HG02981 (cell line): ENCODE measurements around the gene GEN1.

Experiments used
- ATAC-seq: cut with Tn5 transposase; IDR thresholded peaks from one replicate; pipeline ENCODE4 v1.9.1; 2021; ENCODE audit warnings: mild to moderate bottlenecking, moderate library complexity; ENCODE audit not compliant: unreplicated experiment

The GEN1 gene

GRCh38 chr2:17793803-17794354, 39.9 kb downstream of the GEN1 start:
- no peak for ATAC-seq

GRCh38 chr2:17795309-17795708, 41.4 kb downstream of the GEN1 start:
- ATAC-seq = no peak

- ATAC-seq = no peak
Observed at GRCh38 chr2:17798338-17798737, 44.4 kb downstream of the GEN1 start.

- no peak for ATAC-seq
Observed at GRCh38 chr2:17799301-17800120, 45.6 kb downstream of the GEN1 start.

- no peak for ATAC-seq
Observed at GRCh38 chr2:17800219-17800618, 46.3 kb downstream of the GEN1 start.

GRCh38 chr2:17800693-17801458, 46.9 kb downstream of the GEN1 start:
- ATAC-seq = no peak

GRCh38 chr2:17803497-17803896, 49.6 kb downstream of the GEN1 start:
- no peak for ATAC-seq

- peak; percentile 53 for ATAC-seq
Observed at GRCh38 chr2:17804358-17804757, 50.4 kb downstream of the GEN1 start.

- no peak for ATAC-seq
Observed at GRCh38 chr2:17805166-17805565, 51.2 kb downstream of the GEN1 start.

GRCh38 chr2:17805717-17806363, 51.9 kb downstream of the GEN1 start:
- ATAC-seq = no peak

- peak; percentile 39 for ATAC-seq
Observed at GRCh38 chr2:17813010-17813741, 59.2 kb downstream of the GEN1 start.

- peak; percentile 90 for ATAC-seq
Observed at GRCh38 chr2:17813742-17814473, 60.0 kb downstream of the GEN1 start.

GRCh38 chr2:17814601-17815000, 60.7 kb downstream of the GEN1 start:
- no peak for ATAC-seq

- no peak for ATAC-seq
Observed at GRCh38 chr2:17815468-17816184, 61.7 kb downstream of the GEN1 start.

GRCh38 chr2:17816396-17817245, 62.7 kb downstream of the GEN1 start, which contains the start of gene MSGN1:
MSGN1 (plus strand) TSS chr2:17816460; CDS start chr2:17816519, 59 bp downstream.
- ATAC-seq = no peak

GRCh38 chr2:17818235-17818815, 64.4 kb downstream of the GEN1 start:
- ATAC-seq = no peak

GRCh38 chr2:17821080-17821479, 67.1 kb downstream of the GEN1 start:
- no peak for ATAC-seq
